Measurements from ENCODE around the gene PCGF2.

The PCGF2 gene

DNA sequence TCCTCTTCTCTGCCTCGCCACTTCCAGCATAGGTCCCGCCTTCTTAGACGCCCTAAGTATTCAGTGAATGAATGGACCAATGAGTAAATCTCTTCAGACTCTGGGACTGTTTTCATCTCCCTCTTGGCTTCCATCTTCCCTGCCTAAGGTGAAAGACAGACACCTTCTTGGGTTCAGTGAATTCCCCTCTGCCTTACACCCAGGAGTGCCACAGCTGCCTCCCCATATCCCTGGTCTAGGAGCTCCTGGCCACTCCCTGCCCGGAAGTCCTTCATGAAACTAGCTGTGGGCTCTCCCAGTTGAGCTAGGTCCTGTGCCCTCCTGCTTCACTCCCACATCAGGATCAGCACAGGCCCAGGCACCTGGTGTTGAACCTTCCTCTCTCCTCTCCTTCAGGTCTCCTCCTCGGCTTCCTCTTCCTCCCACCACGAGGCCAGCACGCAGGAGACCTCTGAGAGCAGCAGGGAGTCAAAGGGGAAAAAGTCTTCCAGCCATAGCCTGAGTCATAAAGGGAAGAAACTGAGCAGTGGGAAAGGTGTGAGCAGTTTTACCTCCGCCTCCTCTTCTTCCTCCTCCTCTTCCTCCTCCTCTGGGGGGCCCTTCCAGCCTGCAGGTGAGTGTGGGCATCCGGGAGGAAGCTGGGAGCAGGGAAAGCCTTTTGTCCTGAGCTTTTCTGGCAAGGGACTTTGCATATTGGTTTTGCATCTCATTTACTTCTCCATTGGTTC is 32.8 kb downstream of the PCGF2 start:
- TF ChIP-seq, protein P1, sequence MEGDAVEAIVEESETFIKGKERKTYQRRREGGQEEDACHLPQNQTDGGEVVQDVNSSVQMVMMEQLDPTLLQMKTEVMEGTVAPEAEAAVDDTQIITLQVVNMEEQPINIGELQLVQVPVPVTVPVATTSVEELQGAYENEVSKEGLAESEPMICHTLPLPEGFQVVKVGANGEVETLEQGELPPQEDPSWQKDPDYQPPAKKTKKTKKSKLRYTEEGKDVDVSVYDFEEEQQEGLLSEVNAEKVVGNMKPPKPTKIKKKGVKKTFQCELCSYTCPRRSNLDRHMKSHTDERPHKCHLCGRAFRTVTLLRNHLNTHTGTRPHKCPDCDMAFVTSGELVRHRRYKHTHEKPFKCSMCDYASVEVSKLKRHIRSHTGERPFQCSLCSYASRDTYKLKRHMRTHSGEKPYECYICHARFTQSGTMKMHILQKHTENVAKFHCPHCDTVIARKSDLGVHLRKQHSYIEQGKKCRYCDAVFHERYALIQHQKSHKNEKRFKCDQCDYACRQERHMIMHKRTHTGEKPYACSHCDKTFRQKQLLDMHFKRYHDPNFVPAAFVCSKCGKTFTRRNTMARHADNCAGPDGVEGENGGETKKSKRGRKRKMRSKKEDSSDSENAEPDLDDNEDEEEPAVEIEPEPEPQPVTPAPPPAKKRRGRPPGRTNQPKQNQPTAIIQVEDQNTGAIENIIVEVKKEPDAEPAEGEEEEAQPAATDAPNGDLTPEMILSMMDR (IDR thresholded peaks at IDR 0.05), result no peak

DNA sequence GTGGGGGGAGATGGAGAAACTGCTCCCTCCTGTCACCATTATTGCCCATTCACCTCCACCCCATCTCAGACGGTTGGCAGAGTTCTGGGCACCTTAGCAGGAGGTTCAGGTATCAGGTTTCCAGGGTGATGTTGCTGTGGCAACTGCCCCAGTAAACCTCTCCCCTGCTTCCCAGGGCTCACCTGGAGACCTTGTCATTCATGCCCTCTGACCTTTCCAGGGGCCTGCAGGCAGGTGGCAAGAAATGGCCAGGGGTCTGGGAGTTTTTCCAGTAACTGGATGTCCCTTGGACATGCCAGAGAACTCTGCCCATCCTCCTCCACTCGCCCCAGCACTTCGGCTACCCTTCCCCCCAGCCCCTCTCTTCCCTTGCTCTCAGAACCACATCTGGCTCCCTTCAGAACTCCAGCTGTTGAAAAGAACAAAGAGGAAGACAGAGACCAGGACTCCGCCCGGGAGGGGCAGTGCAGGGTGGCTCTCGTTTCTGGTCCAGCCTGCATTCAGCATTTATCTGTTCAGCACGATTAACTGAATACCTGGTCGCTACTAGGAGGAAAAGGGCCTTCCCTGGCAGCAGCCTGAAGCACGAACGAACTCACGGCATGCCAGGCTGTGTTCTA is 34.6 kb downstream of the PCGF2 start:
- TF ChIP-seq, protein P1 (IDR thresholded peaks at IDR 0.05), result no peak

GRCh38 chr17:38712593-38712992 is 35.5 kb downstream of the PCGF2 start:
- TF ChIP-seq, protein P1 (IDR thresholded peaks at IDR 0.05), result no peak

- TF ChIP-seq, protein P1 (IDR thresholded peaks at IDR 0.05), result no peak
Measured at GRCh38 chr17:38711792-38712571, 36.2 kb downstream of the PCGF2 start.

GRCh38 chr17:38710985-38711384 is 37.2 kb downstream of the PCGF2 start:
- TF ChIP-seq, protein P1 (IDR thresholded peaks at IDR 0.05), result no peak

GRCh38 chr17:38710604-38710962 is 37.6 kb downstream of the PCGF2 start:
- TF ChIP-seq, protein P1 (IDR thresholded peaks at IDR 0.05), result no peak

- TF ChIP-seq, protein P1 (IDR thresholded peaks at IDR 0.05), result no peak
Measured at GRCh38 chr17:38709864-38710603, 38.1 kb downstream of the PCGF2 start.
